GM18508 (cell line): ENCODE results near the gene TBC1D13.
"Not testable (repeated sequence)": the region's sequence is repeated elsewhere in the genome, so short reads cannot be mapped to it uniquely, and the experiment has no call there.

Experiments
- ATAC-seq: cut with Tn5 transposase; IDR thresholded peaks from one replicate; pipeline ENCODE4 v1.9.1; 2021; ENCODE audit warnings: moderate number of reproducible peaks; ENCODE audit not compliant: insufficient read depth, unreplicated experiment

TBC1D13 gene

DNA sequence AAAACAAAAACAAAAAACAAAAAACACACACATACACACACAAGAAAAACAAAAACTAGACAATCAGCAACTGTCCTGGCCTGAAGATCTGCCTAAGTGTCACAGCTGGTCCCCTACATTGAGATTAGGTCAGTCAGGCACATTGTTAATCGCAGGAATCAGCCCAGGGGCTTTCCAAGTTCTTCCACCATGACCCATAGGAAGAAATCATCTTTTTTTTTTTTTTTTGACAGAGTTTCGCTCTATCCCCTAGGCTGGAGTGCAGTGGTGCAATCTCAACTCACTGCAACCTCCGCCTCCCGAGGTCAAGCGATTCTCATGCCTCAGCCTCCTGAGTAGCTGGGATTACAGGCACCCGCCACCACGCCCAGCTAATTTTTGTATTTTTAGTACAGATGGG lies 56.1 kb downstream of the TBC1D13 start:
- not testable (repeated sequence) for ATAC-seq

DNA sequence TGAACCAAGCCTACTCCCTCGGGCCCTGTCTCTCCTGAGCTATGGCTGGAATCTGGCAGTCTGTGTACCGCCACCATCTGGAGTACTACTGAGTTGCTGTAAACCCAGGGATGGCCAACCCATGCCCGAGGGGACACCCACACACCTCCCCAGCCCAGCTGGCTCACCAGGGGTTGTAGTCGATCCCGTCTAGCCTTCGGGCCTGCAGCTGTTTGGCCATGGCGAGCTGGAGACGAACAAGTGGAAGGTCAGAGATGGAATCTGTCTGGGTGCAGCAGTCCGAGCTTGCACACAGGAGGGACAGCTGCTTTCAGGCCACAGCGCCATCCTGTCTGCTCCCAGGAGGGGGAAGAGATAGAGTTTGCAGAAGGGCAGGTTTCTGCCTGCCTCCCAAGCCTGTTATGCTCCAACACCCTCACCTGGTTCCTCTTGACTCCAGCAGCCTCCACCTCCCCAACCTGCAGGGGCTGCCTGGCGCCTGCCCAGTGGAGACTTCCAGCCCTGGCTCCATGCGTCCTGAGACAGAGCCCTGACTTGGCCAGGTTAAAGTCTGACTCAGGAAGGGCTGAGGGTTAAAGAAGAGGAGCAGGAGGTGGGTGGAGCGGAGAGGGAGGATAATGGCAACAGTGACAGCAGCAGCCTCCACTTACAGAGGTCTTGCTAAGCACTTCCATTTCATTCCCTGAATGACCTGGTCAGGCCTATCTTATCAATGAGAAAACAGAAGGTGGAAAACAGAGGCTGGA lies 58.3 kb downstream of the TBC1D13 start:
- no peak for ATAC-seq

DNA sequence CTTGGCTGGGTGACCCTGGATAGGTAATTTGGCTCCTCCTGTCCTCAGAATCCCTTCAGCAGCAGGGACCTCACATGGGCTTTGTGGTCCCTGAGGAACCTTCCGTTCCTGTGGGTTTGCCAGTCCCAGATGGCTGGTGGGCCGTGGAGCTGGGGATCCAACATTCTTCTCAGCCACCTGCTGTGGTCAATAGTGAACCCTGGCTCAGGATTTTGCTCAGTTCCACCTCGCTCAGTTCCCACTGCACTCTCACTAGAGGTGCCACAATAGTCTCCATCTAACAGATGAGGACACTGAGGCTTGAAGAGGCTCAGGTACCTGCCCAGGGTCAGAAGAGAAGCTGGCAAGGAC lies 59.6 kb downstream of the TBC1D13 start:
- no peak for ATAC-seq

DNA sequence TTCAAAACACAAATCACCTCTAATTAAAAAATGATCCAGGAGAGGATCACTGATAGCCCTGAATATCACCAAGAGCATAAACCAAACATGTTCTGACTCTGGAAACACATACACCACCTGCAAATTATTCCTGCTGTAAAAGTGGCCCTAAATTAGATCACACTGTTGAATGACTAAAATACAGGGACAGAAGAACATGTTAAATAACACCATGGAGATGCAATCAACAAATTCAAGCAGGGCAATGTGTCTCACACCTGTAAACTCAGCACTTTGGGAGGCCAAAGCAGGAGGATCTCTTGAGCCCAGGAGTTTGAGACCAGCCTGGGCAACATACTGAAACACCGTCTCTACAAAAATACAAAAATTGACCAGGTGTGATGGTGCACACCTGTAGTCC lies 60.8 kb downstream of the TBC1D13 start:
- no peak for ATAC-seq

DNA sequence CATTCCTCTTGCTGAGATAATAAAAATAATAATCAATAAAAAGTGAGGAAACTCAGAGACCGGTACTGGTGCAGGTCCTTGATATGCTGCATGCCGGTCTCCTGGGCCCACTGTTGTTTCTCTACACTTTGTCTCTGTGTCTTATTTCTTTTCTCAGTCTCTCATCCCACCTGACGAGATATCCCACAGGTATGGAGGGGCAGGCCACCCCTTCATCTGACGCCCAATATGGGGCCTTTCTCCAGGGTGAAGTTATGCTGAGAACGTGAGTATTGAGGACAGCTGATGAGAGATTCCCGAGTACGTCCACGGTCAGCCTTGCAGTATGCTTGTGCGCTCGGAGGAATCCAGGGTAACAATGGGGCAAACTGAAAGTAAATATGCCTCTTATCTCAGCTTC lies 64.0 kb downstream of the TBC1D13 start:
- not testable (repeated sequence) for ATAC-seq

DNA sequence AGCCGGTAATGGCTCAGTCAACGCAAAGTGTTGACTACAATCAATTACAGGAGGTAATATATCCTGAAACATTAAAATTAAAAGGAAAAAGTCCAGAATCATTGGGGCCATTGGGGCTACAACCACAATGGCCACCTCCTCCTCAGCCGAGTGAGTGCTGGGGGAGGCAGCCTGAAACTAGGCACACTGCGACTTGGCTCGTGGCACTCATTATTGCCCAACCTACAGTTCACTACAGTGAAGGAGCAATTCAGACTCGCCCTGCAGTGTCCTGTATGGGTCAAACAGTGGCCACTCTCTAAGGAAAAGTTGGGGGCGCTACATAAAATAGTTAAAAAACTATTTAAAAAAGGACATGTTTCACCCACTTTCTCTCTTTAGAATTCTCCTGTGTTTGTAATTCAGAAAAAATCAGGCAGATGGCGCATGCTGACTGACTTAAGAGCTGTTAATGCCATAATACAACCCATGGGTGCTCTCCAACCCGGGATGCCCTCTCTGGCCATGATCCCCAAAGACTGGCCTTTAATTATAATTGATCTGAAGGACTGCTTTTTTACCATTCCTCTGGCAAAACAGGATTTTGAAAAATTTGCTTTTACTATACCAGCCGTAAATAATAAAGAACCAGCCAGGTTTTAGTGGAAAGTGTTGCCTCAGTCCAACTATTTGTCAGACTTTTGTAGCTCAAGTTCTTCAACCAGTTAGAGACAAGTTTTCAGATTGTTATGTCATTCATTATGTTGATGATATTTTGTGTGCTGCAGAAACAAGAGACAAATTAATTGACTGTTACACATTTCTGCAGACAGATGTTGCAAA lies 64.9 kb downstream of the TBC1D13 start:
- ATAC-seq = not testable (repeated sequence)

DNA sequence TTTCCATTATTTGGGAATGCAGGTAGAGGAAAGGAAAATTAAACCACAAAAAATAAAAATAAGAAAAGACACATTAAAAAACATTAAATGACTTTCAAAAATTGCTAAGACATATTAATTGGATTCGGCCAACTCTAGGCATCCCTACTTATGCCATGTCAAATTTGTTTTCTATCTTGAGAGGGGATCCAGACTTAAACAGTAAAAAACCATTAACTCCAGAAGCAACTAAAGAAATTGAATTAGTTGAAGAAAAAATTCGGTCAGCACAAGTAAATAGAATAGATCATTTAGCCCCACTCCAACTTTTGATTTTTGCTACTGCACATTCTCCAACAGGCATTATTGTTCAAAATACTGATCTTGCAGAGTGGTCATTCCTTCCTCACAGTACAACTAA lies 65.6 kb downstream of the TBC1D13 start:
- not testable (repeated sequence) for ATAC-seq

DNA sequence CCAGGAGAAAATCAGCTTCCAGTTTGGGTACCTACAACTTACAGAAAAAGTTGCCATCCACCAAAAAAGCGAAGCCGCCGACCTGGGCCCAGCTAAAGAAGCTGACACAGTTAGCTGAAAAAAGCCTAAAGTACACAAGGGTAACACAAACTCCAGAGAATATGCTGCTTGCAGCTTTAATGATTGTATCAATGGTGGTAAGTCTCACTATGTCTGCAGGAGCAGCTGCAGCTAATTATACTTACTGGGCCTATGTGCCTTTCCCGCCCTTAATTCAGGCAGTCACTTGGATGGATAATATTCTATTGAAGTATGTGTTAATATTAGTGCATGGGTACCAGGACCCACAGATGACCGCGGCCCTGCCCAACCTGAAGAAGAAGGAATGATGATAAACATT lies 67.4 kb downstream of the TBC1D13 start:
- ATAC-seq = not testable (repeated sequence)

DNA sequence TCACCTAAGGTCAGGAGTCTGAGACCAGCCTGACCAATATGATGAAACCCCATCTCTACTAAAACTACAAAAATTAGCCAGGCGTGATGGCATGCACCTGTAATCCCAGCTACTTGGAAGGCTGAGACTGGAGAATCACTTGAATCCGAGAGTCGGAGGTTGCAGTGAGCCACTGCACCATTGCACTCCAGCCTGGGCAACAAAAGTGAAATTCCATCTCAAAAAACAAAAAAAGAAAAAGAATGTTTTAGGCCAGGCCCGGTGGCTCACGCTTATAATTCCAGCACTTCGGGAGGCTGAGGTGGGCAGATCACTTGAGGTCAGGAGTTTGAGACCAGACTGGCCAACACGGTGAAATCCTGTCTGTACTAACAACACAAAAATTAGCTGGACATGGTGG lies 71.4 kb downstream of the TBC1D13 start:
- not testable (repeated sequence) for ATAC-seq
